Measurements from ENCODE around the gene PHPT1. TPM values are rescaled to one million over a fixed set of nuclear protein-coding genes. Genes with fewer than 3 reads are reported as not detected.
A peak's percentile ranks its signal among the peaks of the same experiment; 100 is the strongest.

Gene PHPT1
- total and polyA plus RNA-seq, 2 of the 13 experiments (the other 11 are each of a cell fraction or from before 2014, with no cell fraction given) = 189 to 192 TPM

DNA sequence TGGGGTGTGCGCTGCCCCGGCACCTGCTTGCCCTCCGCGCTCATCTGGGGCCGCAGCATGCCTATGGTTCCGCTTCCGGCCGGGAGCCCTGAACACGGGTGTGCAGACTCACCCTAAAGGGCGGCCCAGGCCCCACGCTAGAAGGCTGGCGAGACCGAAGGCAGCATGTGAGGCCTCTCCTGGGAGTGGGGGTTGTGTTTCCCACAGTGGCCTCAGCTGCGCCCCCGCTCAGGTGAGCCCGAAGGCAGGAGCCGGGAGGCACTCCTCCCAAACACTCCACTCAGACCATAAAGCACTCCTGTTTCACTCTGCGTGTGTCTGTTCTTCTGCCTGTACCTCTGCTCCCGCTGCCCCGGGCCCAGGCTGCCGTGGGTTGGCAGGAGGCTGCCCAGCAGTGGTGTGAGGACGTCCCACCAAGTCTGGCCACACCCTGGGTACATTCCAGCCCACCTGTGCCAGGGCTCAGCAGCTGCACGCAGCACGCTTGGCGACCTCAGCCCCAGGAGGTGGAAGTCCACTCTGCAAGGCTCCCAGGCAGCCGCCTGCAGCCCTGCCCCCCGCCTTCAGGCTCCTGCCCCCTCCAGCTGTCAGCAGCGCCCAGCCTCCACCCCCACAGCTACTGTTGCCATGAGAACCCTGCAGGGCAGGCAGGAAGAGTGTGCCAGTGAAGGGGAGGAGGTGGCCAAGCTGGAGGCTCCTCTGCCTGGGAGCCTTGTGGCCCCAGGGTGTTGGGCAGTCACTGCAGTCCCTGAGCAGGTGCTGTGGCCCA, 8.1 kb upstream of the PHPT1 start (continued):
- TF ChIP-seq ZSCAN20 (CRISPR knock-in tag; IDR thresholded peaks at IDR 0.05; ENCODE audit: borderline replicate concordance) = no peak
- no peak for TF ChIP-seq ZNF33B (CRISPR knock-in tag; IDR thresholded peaks at IDR 0.05)
- TF ChIP-seq EHMT2 (IDR thresholded peaks at IDR 0.05; ENCODE audit: borderline replicate concordance, low read depth, low read length) = no peak
- peak; percentile 30; the same call in 1 of the 2 replicates for TF ChIP-seq PHF21A (CRISPR knock-in tag; IDR thresholded peaks at IDR 0.05)
- TF ChIP-seq, protein P1, sequence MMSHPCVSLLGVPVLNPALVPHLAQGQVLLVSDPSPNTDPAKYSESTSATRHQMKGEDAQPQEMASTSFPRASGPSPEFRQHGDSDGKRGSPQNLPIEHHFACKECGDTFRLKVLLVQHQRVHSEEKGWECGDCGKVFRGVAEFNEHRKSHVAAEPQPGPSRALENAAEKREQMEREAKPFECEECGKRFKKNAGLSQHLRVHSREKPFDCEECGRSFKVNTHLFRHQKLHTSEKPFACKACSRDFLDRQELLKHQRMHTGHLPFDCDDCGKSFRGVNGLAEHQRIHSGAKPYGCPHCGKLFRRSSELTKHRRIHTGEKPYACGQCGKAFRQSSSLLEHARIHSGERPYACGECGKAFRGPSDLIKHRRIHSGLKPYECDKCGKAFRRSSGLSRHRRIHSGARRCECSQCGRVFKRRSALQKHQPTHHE (CRISPR knock-in tag; IDR thresholded peaks at IDR 0.05; ENCODE audit: borderline replicate concordance) = no peak
- TF ChIP-seq BRD4 (CRISPR knock-in tag; IDR thresholded peaks at IDR 0.05) = no peak
- TF ChIP-seq, protein P2, sequence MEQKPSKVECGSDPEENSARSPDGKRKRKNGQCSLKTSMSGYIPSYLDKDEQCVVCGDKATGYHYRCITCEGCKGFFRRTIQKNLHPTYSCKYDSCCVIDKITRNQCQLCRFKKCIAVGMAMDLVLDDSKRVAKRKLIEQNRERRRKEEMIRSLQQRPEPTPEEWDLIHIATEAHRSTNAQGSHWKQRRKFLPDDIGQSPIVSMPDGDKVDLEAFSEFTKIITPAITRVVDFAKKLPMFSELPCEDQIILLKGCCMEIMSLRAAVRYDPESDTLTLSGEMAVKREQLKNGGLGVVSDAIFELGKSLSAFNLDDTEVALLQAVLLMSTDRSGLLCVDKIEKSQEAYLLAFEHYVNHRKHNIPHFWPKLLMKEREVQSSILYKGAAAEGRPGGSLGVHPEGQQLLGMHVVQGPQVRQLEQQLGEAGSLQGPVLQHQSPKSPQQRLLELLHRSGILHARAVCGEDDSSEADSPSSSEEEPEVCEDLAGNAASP (CRISPR knock-in tag; IDR thresholded peaks at IDR 0.05; ENCODE audit: borderline replicate concordance) = no peak
- TF ChIP-seq NCOA1 (CRISPR knock-in tag; IDR thresholded peaks at IDR 0.05) = no peak
- TF ChIP-seq, protein P3, sequence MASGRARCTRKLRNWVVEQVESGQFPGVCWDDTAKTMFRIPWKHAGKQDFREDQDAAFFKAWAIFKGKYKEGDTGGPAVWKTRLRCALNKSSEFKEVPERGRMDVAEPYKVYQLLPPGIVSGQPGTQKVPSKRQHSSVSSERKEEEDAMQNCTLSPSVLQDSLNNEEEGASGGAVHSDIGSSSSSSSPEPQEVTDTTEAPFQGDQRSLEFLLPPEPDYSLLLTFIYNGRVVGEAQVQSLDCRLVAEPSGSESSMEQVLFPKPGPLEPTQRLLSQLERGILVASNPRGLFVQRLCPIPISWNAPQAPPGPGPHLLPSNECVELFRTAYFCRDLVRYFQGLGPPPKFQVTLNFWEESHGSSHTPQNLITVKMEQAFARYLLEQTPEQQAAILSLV (CRISPR knock-in tag; IDR thresholded peaks at IDR 0.05; ENCODE audit: borderline replicate concordance) = peak; percentile 40; the same call in 1 of the 2 replicates
- no peak for TF ChIP-seq JARID2 (CRISPR knock-in tag; IDR thresholded peaks at IDR 0.05; ENCODE audit: insufficient replicate concordance)
- TF ChIP-seq ZNF737 (CRISPR knock-in tag; IDR thresholded peaks at IDR 0.05; ENCODE audit: borderline replicate concordance) = no peak
- no peak for TF ChIP-seq ZNF552 (CRISPR knock-in tag; IDR thresholded peaks at IDR 0.05; ENCODE audit: borderline replicate concordance)
- TF ChIP-seq, protein P4, sequence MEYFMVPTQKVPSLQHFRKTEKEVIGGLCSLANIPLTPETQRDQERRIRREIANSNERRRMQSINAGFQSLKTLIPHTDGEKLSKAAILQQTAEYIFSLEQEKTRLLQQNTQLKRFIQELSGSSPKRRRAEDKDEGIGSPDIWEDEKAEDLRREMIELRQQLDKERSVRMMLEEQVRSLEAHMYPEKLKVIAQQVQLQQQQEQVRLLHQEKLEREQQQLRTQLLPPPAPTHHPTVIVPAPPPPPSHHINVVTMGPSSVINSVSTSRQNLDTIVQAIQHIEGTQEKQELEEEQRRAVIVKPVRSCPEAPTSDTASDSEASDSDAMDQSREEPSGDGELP (IDR thresholded peaks at IDR 0.05; ENCODE audit: borderline replicate concordance, low read depth) = peak; percentile 93; the same call in 1 of the 2 replicates
- TF ChIP-seq, protein P5, sequence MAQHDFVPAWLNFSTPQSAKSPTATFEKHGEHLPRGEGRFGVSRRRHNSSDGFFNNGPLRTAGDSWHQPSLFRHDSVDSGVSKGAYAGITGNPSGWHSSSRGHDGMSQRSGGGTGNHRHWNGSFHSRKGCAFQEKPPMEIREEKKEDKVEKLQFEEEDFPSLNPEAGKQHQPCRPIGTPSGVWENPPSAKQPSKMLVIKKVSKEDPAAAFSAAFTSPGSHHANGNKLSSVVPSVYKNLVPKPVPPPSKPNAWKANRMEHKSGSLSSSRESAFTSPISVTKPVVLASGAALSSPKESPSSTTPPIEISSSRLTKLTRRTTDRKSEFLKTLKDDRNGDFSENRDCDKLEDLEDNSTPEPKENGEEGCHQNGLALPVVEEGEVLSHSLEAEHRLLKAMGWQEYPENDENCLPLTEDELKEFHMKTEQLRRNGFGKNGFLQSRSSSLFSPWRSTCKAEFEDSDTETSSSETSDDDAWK (CRISPR knock-in tag; IDR thresholded peaks at IDR 0.05) = no peak
- TF ChIP-seq, protein P6, sequence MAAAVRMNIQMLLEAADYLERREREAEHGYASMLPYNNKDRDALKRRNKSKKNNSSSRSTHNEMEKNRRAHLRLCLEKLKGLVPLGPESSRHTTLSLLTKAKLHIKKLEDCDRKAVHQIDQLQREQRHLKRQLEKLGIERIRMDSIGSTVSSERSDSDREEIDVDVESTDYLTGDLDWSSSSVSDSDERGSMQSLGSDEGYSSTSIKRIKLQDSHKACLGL (CRISPR knock-in tag; IDR thresholded peaks at IDR 0.05) = no peak; the same call in 1 of the 2 replicates
- TF ChIP-seq ZNF761 (CRISPR knock-in tag; conservative IDR thresholded peaks at IDR 0.05) = 0 out of 2 replicates have a peak, but pooled peaks have one; percentile 61
- TF ChIP-seq ZNF567 (CRISPR knock-in tag; IDR thresholded peaks at IDR 0.05; ENCODE audit: borderline replicate concordance) = no peak
- no peak for TF ChIP-seq GPN1 (CRISPR knock-in tag; IDR thresholded peaks at IDR 0.05; ENCODE audit: borderline replicate concordance)
- TF ChIP-seq ZNF883 (CRISPR knock-in tag; IDR thresholded peaks at IDR 0.05; ENCODE audit: not compliant biosample characterization) = no peak

Data from HepG2 (cell line).